ENCODE results near the gene VASP.

GRCh38 chr19:45568732-45569131, 61.5 kb downstream of the VASP start:
- TF ChIP-seq POLR2A (IDR thresholded peaks at IDR 0.05; ENCODE audit: low read depth, low read length) (no peak), CEBPB (IDR thresholded peaks at IDR 0.05; ENCODE audit: low read depth, low read length) (no peak), SMC3 (IDR thresholded peaks at IDR 0.05; ENCODE audit: low read depth, low read length) (no peak), FOS (IDR thresholded peaks at IDR 0.05; ENCODE audit: low read depth, low read length) (no peak), ELK1 (IDR thresholded peaks at IDR 0.05; ENCODE audit: borderline replicate concordance, low read depth, low read length) (no peak), CHD1 (IDR thresholded peaks at IDR 0.05; ENCODE audit: low read depth, low read length) (no peak), BHLHE40 (IDR thresholded peaks at IDR 0.05; ENCODE audit: low read depth, low read length) (no peak), MAFK (IDR thresholded peaks at IDR 0.05; ENCODE audit: low read depth, low read length) (no peak), RFX5 (IDR thresholded peaks at IDR 0.05; ENCODE audit: low read depth, low read length) (no peak), RCOR1 (IDR thresholded peaks at IDR 0.05; ENCODE audit: insufficient replicate concordance, low read length) (no peak)
- TF ChIP-seq, protein P1, sequence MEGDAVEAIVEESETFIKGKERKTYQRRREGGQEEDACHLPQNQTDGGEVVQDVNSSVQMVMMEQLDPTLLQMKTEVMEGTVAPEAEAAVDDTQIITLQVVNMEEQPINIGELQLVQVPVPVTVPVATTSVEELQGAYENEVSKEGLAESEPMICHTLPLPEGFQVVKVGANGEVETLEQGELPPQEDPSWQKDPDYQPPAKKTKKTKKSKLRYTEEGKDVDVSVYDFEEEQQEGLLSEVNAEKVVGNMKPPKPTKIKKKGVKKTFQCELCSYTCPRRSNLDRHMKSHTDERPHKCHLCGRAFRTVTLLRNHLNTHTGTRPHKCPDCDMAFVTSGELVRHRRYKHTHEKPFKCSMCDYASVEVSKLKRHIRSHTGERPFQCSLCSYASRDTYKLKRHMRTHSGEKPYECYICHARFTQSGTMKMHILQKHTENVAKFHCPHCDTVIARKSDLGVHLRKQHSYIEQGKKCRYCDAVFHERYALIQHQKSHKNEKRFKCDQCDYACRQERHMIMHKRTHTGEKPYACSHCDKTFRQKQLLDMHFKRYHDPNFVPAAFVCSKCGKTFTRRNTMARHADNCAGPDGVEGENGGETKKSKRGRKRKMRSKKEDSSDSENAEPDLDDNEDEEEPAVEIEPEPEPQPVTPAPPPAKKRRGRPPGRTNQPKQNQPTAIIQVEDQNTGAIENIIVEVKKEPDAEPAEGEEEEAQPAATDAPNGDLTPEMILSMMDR (conservative IDR thresholded peaks at IDR 0.05; ENCODE audit: low read depth, low read length) = no peak
- TF ChIP-seq, protein P2, sequence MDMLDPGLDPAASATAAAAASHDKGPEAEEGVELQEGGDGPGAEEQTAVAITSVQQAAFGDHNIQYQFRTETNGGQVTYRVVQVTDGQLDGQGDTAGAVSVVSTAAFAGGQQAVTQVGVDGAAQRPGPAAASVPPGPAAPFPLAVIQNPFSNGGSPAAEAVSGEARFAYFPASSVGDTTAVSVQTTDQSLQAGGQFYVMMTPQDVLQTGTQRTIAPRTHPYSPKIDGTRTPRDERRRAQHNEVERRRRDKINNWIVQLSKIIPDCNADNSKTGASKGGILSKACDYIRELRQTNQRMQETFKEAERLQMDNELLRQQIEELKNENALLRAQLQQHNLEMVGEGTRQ (IDR thresholded peaks at IDR 0.05; ENCODE audit: low read depth, low read length) = no peak

All from IMR-90 (cell line).